AG10803 (cell line): ENCODE measurements around the gene GALNT17.
"Not testable (repeated sequence)": the region's sequence is repeated elsewhere in the genome, so short reads cannot be mapped to it uniquely, and the experiment has no call there.

ENCODE experiments used
- DNase-seq: peaks from one replicate; pipeline ENCODE4 v3.0.0; 2010; ENCODE audit warnings: low read depth
- H3K4me3 ChIP-seq: 2 replicates; pipeline ENCODE4 v1.5.1; 2011; ENCODE audit warnings: mild to moderate bottlenecking, low read length, control low read depth
- TF ChIP-seq, protein P1 (sequence below): conservative IDR thresholded peaks from 2 replicates; pipeline ENCODE4 v1.5.1; 2011; ENCODE audit warnings: mild to moderate bottlenecking, low read length, control low read depth, inconsistent platforms

GALNT17 gene

DNA sequence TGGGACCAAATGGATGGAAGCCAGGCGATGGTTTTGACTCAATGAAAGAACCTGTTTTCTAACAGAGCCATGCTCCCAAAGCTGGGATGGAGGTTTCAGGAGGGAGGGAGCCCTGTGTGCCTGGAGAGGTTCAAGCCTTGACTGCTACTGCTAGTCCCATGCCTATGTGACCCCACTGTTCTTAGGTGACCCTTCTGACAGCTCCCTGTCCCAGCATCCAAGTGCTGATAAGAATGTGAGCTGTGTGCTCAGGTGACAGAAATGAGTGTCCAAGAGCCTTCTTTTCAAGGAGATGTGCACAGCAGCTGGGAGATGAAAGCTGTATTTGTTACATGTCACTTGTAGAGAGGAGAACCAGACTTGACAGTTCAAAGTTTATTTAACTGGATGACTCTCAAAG, 595.4 kb downstream of the GALNT17 start:
- no peak overlapping the region for H3K4me3 ChIP-seq
- no peak for DNase-seq
- TF ChIP-seq, protein P1, sequence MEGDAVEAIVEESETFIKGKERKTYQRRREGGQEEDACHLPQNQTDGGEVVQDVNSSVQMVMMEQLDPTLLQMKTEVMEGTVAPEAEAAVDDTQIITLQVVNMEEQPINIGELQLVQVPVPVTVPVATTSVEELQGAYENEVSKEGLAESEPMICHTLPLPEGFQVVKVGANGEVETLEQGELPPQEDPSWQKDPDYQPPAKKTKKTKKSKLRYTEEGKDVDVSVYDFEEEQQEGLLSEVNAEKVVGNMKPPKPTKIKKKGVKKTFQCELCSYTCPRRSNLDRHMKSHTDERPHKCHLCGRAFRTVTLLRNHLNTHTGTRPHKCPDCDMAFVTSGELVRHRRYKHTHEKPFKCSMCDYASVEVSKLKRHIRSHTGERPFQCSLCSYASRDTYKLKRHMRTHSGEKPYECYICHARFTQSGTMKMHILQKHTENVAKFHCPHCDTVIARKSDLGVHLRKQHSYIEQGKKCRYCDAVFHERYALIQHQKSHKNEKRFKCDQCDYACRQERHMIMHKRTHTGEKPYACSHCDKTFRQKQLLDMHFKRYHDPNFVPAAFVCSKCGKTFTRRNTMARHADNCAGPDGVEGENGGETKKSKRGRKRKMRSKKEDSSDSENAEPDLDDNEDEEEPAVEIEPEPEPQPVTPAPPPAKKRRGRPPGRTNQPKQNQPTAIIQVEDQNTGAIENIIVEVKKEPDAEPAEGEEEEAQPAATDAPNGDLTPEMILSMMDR = no peak

DNA sequence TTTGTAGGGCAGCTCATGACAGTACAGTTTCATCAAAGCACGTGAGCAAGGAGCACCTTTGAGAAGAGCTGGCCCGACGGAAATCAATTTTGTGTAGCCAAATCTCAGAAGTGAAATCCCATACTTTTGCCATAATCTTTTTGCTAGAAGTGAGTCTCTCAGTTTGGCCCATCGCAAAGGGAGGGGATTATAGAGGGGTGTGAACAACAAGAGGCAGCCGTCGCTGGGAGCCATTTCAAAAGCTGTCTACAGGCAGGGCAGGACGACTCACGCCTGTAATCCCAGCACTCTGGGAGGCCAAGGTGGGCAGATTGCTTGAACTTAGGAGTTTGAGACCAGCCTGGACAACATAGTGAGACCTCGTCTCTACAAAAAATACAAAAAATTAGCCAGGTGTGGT, 599.8 kb downstream of the GALNT17 start:
- TF ChIP-seq, protein P1 = no peak
- DNase-seq = no peak
- no peak overlapping the region for H3K4me3 ChIP-seq

DNA sequence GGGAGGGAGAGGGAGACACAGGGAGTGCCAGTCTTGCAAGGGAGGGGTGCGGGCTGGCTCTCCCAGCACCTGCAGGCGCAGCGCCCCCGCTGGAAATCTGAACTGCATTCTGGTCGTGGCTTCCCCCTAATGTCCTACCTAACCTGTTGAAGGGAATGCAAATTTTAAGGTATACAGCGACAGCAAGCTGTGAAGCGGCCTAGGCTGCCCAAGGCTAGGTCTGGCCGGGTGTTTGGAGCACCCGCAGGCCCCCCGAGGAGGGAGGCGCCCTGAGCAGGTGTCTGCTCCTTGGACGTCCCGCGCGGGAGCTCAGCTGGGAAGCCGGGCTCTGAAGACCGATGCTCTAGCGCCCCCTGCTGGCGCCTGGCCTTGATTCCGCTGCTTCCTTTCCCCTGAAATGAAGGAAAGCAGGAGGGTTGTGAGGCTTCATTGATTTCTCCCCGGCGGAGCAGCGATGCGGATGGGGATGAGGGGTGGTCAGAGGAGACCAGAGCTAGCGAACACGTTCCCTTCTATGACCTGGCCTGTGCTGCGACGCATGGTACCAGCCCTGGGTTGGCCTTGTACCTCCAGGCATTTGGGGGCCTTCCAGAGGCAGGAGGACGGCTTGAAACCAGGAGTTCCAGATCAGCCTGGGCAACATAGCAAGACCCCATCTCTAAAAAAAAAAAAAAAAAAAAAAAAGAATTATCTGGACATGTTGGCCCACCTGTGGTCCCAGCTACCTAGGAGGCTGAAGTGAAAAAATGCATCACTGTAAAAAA, 601.3 kb downstream of the GALNT17 start:
- DNase-seq = peak; percentile 50
- no peak overlapping the region for H3K4me3 ChIP-seq
- TF ChIP-seq, protein P1 = peak; percentile 87

DNA sequence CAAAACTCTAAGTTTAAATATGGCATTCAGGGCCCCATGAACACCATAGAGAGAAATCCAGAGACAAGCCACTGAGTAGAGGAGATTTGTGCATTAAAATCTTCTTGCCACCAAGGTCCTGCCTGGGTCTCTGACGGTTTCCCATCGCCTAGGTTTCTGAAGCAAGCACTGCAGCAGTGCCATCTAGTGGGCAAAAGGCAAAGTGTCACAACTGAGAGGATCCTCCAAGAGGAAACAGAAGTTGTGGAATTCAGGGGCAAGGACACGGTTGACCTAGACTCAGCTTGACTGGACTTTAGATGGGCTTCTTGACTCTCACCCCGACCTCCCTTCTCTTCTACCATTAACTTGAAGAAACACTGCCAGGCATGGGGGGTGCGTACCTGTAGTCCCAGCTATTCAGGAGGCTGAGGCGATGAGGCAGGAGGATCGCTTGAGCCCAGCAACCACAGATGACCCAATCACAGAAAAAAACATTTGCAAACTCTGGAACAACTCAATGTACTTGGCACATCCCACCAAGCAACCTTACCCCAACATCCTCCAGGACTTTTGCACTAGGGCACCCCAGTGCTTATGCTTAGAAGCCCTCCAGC, 604.1 kb downstream of the GALNT17 start:
- peak; percentile 52 for DNase-seq
- TF ChIP-seq, protein P1 = peak; percentile 95

GRCh38 chr7:71737931-71738540, 606.1 kb downstream of the GALNT17 start:
- not testable (repeated sequence) for DNase-seq, H3K4me3 ChIP-seq

More for the DNA sequence above, 604.1 kb downstream of the GALNT17 start:
- H3K4me3 ChIP-seq = no peak overlapping the region

DNA sequence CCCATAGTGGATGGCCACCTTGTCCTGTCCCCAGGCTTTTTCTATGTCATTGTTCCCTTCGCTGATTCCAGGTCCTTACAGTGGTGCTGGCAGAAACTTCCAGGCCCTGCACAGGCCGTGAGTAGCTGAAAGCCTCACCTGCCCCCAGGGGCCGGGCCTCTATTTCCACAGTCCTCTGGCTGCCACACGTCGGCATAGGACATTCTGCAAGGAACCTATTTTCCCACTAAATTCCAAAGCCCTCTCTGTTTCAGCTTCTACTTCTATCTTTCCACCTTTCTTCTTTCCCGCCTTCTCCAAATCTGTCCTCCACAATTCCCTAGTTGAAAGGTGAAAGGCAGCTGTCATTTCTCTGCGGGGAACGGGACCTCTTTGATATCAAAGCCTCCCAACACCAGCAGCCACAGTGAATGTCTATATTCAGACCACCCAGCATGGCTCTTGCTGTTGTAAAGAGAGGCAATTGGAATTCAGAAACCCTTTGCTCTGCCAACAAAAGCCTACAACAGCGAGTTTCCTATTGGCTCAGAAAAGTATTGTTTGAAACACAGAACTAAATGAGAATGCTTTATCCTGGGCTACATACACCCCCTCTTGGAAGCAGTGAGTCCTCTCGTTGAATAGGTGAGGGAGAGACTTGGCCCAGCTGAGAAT, 607.7 kb downstream of the GALNT17 start:
- TF ChIP-seq, protein P1 = no peak
- no peak overlapping the region for H3K4me3 ChIP-seq
- no peak for DNase-seq

DNA sequence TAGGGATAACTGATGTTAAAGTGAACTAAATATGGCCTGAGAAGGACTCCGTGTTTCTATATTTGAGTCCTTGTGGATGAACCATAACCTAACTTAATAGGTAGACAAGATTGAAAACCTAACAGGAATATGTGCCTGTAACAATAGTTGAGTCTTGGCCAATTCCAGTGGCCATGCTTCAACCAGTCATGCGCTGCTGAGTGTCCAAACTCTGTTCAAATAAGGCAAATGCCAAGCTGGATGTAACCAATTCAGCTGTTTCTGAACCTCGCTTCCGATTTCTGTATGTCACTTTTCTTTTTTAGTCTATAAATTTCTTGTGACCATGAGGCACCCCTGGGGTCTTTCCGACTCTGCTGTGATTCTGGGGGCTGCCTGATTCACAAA, 608.2 kb downstream of the GALNT17 start:
- no peak for DNase-seq
- H3K4me3 ChIP-seq = no peak overlapping the region
- TF ChIP-seq, protein P1 = no peak
